H1 (cell line): ENCODE data around the gene SLC32A1. TPM values are rescaled to one million over a fixed set of nuclear protein-coding genes. Genes with fewer than 3 reads are reported as not detected.

Experiments
- CTCF ChIA-PET: fragments of 300-600 bp; sonication (Branson Sonifier 250); formaldehyde crosslinking; loops from one replicate; lab custom pipeline; 2021; ENCODE audit not compliant: partially characterized antibody; lab: Charles Lee
- POLR2A ChIA-PET: fragments of 300-600 bp; sonication (Branson Sonifier 250); formaldehyde crosslinking; loops from one replicate; lab custom pipeline; 2021; ENCODE audit warnings: inconsistent platforms; ENCODE audit not compliant: partially characterized antibody; lab: Charles Lee
- DNase-seq, 2 experiments: peaks; one replicate each; pipeline versions ENCODE4 v3.0.0 to v3.0.0-alpha.2; 2010 to 2022; ENCODE audit warnings: low spot score in 2 of 2, low read depth in 1 of 2, mixed read lengths in 1 of 2
- FAIRE-seq: peaks from 2 replicates; lab custom pipeline; 2011; peaks lifted over from hg19 to GRCh38; lab: Jason Lieb, UNC
- H2AFZ ChIP-seq: 2 replicates; pipeline ENCODE4 v1.8.1; 2012; ENCODE audit warnings: low read length, inconsistent platforms
- H2AK5ac ChIP-seq: 2 replicates; pipeline ENCODE4 v1.6.1; 2013; ENCODE audit warnings: low read depth, low read length
- H2BK120ac ChIP-seq: replicated peaks from 2 replicates; pipeline ENCODE3; 2013; ENCODE audit warnings: low read depth, low read length, inconsistent platforms
- H2BK12ac ChIP-seq: 2 replicates; pipeline ENCODE4 v1.6.1; 2013; ENCODE audit warnings: low read depth, low read length
- H2BK15ac ChIP-seq: 2 replicates; pipeline ENCODE4 v1.6.1; 2013; ENCODE audit warnings: low read length
- H2BK20ac ChIP-seq: 2 replicates; pipeline ENCODE4 v1.6.1; 2013; ENCODE audit warnings: low read length
- H2BK5ac ChIP-seq: 2 replicates; pipeline ENCODE4 v1.6.1; 2013; ENCODE audit warnings: low read depth, low read length
- H3K14ac ChIP-seq: 2 replicates; pipeline ENCODE4 v1.6.1; 2013; ENCODE audit warnings: inconsistent platforms; ENCODE audit not compliant: insufficient read length
- H3K18ac ChIP-seq: 2 replicates; pipeline ENCODE4 v1.6.1; 2013; ENCODE audit warnings: low read length; ENCODE audit errors: extremely low read depth
- H3K23ac ChIP-seq: 2 replicates; pipeline ENCODE4 v1.6.1; 2013; ENCODE audit warnings: inconsistent platforms; ENCODE audit not compliant: insufficient read length
- H3K23me2 ChIP-seq: 2 replicates; pipeline ENCODE4 v1.6.1; 2013; ENCODE audit warnings: low read depth, low read length
- H3K27ac ChIP-seq: 2 replicates; pipeline ENCODE4 v1.6.1; 2011; ENCODE audit warnings: low read depth, low read length, inconsistent platforms
- H3K27me3 ChIP-seq, 4 experiments: replicated peaks in 1 of 4; 1 replicate in 1 of 4; 2 replicates in 3 of 4; pipeline versions ENCODE4 v1.6.1 to v1.8.1; 2011 to 2013; ENCODE audit warnings: low read length in 3 of 4, mild to moderate bottlenecking in 3 of 4, inconsistent platforms in 2 of 4, mixed read lengths in 2 of 4, moderate library complexity in 1 of 4; ENCODE audit not compliant: control insufficient read depth in 3 of 4, insufficient read depth in 3 of 4; ENCODE audit errors: extremely low read depth in 1 of 4
- H3K36me3 ChIP-seq, 4 experiments: 2 replicates each; pipeline versions ENCODE4 v1.6.1 to v1.8.1; 2011 to 2013; ENCODE audit warnings: mild to moderate bottlenecking in 4 of 4, low read length in 3 of 4, moderate library complexity in 2 of 4, control low read depth in 1 of 4, inconsistent platforms in 1 of 4; ENCODE audit not compliant: insufficient read depth in 4 of 4, control insufficient read depth in 2 of 4
- H3K4ac ChIP-seq: replicated peaks from 2 replicates; pipeline ENCODE3; 2013; ENCODE audit warnings: low read length, low read depth, mixed read lengths, inconsistent platforms; ENCODE audit not compliant: insufficient read length
- H3K4me1 ChIP-seq, 4 experiments: replicated peaks in 1 of 4; 1 replicate in 1 of 4; 2 replicates in 3 of 4; pipeline versions ENCODE4 v1.6.1 to v1.8.1; 2011 to 2013; ENCODE audit warnings: low read length in 3 of 4, inconsistent platforms in 2 of 4, mixed read lengths in 1 of 4; ENCODE audit not compliant: insufficient read depth in 4 of 4, control insufficient read depth in 3 of 4
- H3K4me2 ChIP-seq, 2 experiments: 2 replicates each; pipeline versions ENCODE4 v1.6.1 to v1.8.1; 2011 to 2013; ENCODE audit warnings: low read depth in 2 of 2, low read length in 2 of 2, control low read depth in 1 of 2, inconsistent platforms in 1 of 2, mild to moderate bottlenecking in 1 of 2; ENCODE audit not compliant: insufficient read depth in 1 of 2
- H3K4me3 ChIP-seq, 4 experiments: fragments of 200-600, 300-600 bp in 1 of 4; sonication (generic), shearing (Covaris generic), sonication (Bioruptor Twin) in 1 of 4; 2 replicates each; pipeline versions ENCODE4 v1.5.1 to v1.8.1; 2011 to 2016; ENCODE audit warnings: low read length in 4 of 4, low read depth in 3 of 4, control low read depth in 2 of 4, inconsistent platforms in 2 of 4, mild to moderate bottlenecking in 2 of 4, mixed read lengths in 1 of 4, moderate library complexity in 1 of 4; ENCODE audit not compliant: insufficient read depth in 2 of 4; ENCODE audit errors: extremely low read depth in 1 of 4
- H3K56ac ChIP-seq: replicated peaks from 2 replicates; pipeline ENCODE3; 2013; ENCODE audit warnings: low read depth, mild to moderate bottlenecking, mixed read lengths, low read length, inconsistent platforms; ENCODE audit not compliant: insufficient read length
- H3K79me1 ChIP-seq: 2 replicates; pipeline ENCODE4 v1.6.1; 2013; ENCODE audit warnings: low read depth, low read length, control low read depth
- H3K79me2 ChIP-seq, 2 experiments: 2 replicates each; pipeline versions ENCODE4 v1.6.1 to v1.8.1; 2012 to 2013; ENCODE audit warnings: low read length in 2 of 2, mild to moderate bottlenecking in 2 of 2, inconsistent platforms in 1 of 2; ENCODE audit not compliant: insufficient read depth in 2 of 2, control insufficient read depth in 1 of 2
- H3K9ac ChIP-seq, 4 experiments: replicated peaks in 1 of 4; 1 replicate in 1 of 4; 2 replicates in 3 of 4; pipeline versions ENCODE4 v1.6.1 to v1.8.1; 2011 to 2013; ENCODE audit warnings: low read depth in 3 of 4, low read length in 3 of 4, control low read depth in 2 of 4, mild to moderate bottlenecking in 2 of 4, moderate library complexity in 2 of 4, inconsistent platforms in 1 of 4; ENCODE audit errors: extremely low read depth in 1 of 4
- H3K9me3 ChIP-seq, 2 experiments: 2 replicates each; pipeline versions ENCODE4 v1.6.1 to v1.8.1; 2012 to 2013; ENCODE audit warnings: mild to moderate bottlenecking in 2 of 2, moderate library complexity in 2 of 2, control low read depth in 1 of 2, inconsistent platforms in 1 of 2, low read depth in 1 of 2, low read length in 1 of 2, mixed read lengths in 1 of 2; ENCODE audit not compliant: insufficient read depth in 2 of 2
- H4K20me1 ChIP-seq, 2 experiments: replicated peaks in 1 of 2; 2 replicates each; pipeline versions ENCODE3 to v1.8.1; 2011 to 2013; ENCODE audit warnings: inconsistent platforms in 2 of 2, low read length in 2 of 2, mild to moderate bottlenecking in 1 of 2; ENCODE audit not compliant: insufficient read depth in 2 of 2, control insufficient read depth in 1 of 2
- H4K5ac ChIP-seq: 2 replicates; pipeline ENCODE4 v1.6.1; 2013; ENCODE audit warnings: low read length, low read depth, mixed read lengths, inconsistent platforms; ENCODE audit not compliant: insufficient read length
- H4K8ac ChIP-seq: 2 replicates; pipeline ENCODE4 v1.8.0; 2013; ENCODE audit warnings: mild to moderate bottlenecking, moderate library complexity, low read length, inconsistent platforms; ENCODE audit not compliant: insufficient read depth; ENCODE audit errors: extremely low read depth
- H4K91ac ChIP-seq: replicated peaks from 2 replicates; pipeline ENCODE3; 2013; ENCODE audit warnings: low read length, mixed read lengths, inconsistent platforms; ENCODE audit not compliant: insufficient read length
- NANOG ChIP-seq: IDR thresholded peaks from 2 replicates; pipeline ENCODE4 v1.6.1; 2011; ENCODE audit warnings: low read length, low read depth, mild to moderate bottlenecking, inconsistent platforms; ENCODE audit not compliant: insufficient read depth, poor library complexity, severe bottlenecking
- WGBS, 2 experiments: shearing (Covaris generic) in 1 of 2; methylation state at CpG; one replicate each; pipeline versions ENCODE4 v1.1.6 to v1.1.7; 2013 to 2015; ENCODE audit warnings: low lambda C conversion rate in 2 of 2, mixed read lengths in 2 of 2, inconsistent platforms in 1 of 2, low coverage in 1 of 2, missing lambda C conversion rate in 1 of 2; ENCODE audit not compliant: insufficient replicate concordance in 2 of 2, insufficient coverage in 1 of 2, insufficient read length in 1 of 2; ENCODE audit errors: extremely low coverage in 1 of 2, missing lambda C conversion rate in 1 of 2; 5-methylcytosine and 5-hydroxymethylcytosine counted together
- polyA plus RNA-seq, 7 experiments: library from polyadenylated mRNA; depleted of rRNA in 3 of 7; stranded (reverse) in 5 of 7; unstranded in 2 of 7; fragments of >200 nt in 5 of 7; fragments of 200-250 nt in 2 of 7; gene quantifications; 1 replicate in 5 of 7; 2 replicates in 1 of 7; 4 replicates in 1 of 7; pipeline versions ENCODE4 v1.2.1 to v1.2.3, GENCODE V29; 2011 to 2013; ENCODE audit warnings: missing spikeins in 2 of 7, mixed read lengths in 2 of 7
- total RNA-seq: library from RNA; stranded (reverse); fragmentation: NEBNext Ultra II Directional; extraction: Animal tissue kit (Norgen Biotek cat#: 25700); gene quantifications from 2 replicates; pipeline ENCODE4 v1.2.1, GENCODE V29; 2021

The SLC32A1 gene
- total and polyA plus RNA-seq, 2 of the 8 experiments (the other 6 are each of a cell fraction or from before 2014, with no cell fraction given): 0.09 to 0.15 TPM

DNA sequence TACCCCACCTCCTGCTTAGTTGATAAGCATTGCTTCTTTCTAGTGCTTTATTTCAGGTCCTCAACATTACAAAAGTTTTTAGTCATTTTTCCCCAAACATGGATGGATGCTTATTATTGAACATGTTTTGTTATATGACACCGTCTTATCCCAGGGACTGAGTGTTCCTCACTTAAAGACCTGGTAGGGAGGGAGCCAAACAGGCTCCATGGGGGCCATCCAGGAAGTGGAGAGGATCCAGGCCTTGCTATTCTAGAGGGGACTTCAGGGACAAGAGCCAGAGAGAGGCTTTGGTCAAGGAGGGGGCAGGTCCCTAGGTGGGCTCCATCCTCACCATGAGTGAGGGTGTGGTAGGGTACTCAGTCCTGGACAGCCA, 7.4 kb downstream of the SLC32A1 start:
- CTCF ChIA-PET: interaction anchor here (0.8 to 12.4 kb wide), 21 partner anchors 8 to 1274 kb away, joined by 3 to 236 read pairs (median 7); partner anchors contain the start of gene ACTR5
- 33% methylated on average over 1 of the region's 1 CpG; no CpG with 5 or more reads in 1 of the 2 experiments for WGBS, 2 experiments
- no peak overlapping the region for H2AFZ ChIP-seq

More for the DNA sequence above, 7.4 kb downstream of the SLC32A1 start:
- no peak overlapping the region for H4K8ac ChIP-seq
- H3K79me2 ChIP-seq: no peaks in the 10 kb centered on the region
- no peak overlapping the region for H2AK5ac ChIP-seq
- no peak overlapping the region for H3K56ac ChIP-seq
- no peak overlapping the region for H3K27ac ChIP-seq
- H4K5ac ChIP-seq: no peak overlapping the region
- DNase-seq (no peak), FAIRE-seq (no peak)
- no peaks in the 10 kb centered on the region for H3K9me3 ChIP-seq
- H3K14ac ChIP-seq: no peak overlapping the region
- H2BK5ac ChIP-seq: no peak overlapping the region; the same call in 1 of the 2 replicates
- no peak overlapping the region for H3K4me3 ChIP-seq
- POLR2A ChIA-PET: no interaction called here
- peaks cover 21% of the 10 kb centered on the region for H3K23me2 ChIP-seq
- H3K23ac ChIP-seq: no peak overlapping the region
- H2BK15ac ChIP-seq: no peak overlapping the region
- H2BK20ac ChIP-seq: no peak overlapping the region
- TF ChIP-seq NANOG: no peak
- no peak overlapping the region for H3K18ac ChIP-seq
- peak overlapping the region; percentile 86 to 87; a peak in 2 of 4 replicates for H3K4me2 ChIP-seq
- no peaks in the 10 kb centered on the region for H3K79me1 ChIP-seq
- no peak overlapping the region for H3K9ac ChIP-seq
- H3K36me3 ChIP-seq: no peaks in the 10 kb centered on the region
- H3K4me1 ChIP-seq: peaks cover 0 to 40% (median 27%) of the 10 kb centered on the region in 4 experiments; a peak in 6 of 7 replicates
- no peak overlapping the region for H2BK120ac ChIP-seq
- no peak overlapping the region for H2BK12ac ChIP-seq
- no peak overlapping the region for H3K4ac ChIP-seq
- peaks cover 5 to 18% of the 10 kb centered on the region in 2 experiments for H4K20me1 ChIP-seq
- peaks cover 39 to 63% (median 57%) of the 10 kb centered on the region in 4 experiments for H3K27me3 ChIP-seq
- peak overlapping the region; percentile 38 for H4K91ac ChIP-seq
